Measurements from ENCODE around the gene USH1G. TPM values are rescaled to one million over a fixed set of nuclear protein-coding genes. Genes with fewer than 3 reads are reported as not detected.

Gene USH1G
- polyA plus RNA-seq, 1 donor from 2014 or later = not detected

- H3K36me3 Mint-ChIP-seq = no peaks in the 10 kb centered on the region
- no peak overlapping the region for H3K27ac Mint-ChIP-seq
- no peak overlapping the region for H3K4me3 Mint-ChIP-seq
- H3K9me3 Mint-ChIP-seq = no peaks in the 10 kb centered on the region
- peaks cover 3% of the 10 kb centered on the region for H3K27me3 Mint-ChIP-seq
- H3K4me1 Mint-ChIP-seq = peaks cover 0 to 1% (median 0%) of the 10 kb centered on the region in 3 donors
Observed at GRCh38 chr17:74947041-74947754, 24.1 kb upstream of the USH1G start.

DNA sequence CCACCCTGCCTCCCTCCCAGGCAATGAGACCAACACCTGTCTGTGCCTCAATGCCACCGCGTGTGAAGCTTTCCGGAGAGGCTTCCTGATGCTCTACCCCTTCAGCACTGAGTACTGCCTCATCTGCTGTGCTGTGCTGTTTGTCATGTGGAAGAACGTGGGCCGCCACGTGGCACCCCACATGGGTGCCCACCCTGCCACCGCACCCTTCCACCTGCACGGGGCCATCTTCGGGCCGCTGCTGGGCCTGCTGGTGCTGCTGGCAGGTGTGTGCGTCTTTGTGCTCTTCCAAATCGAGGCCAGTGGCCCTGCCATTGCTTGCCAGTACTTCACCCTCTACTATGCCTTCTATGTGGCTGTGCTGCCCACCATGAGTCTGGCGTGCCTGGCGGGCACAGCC is 23.6 kb upstream of the USH1G start:
- peaks cover 4% of the 10 kb centered on the region for H3K27me3 Mint-ChIP-seq
- no peak overlapping the region for H3K27ac Mint-ChIP-seq
- H3K36me3 Mint-ChIP-seq = peaks cover 1% of the 10 kb centered on the region
- H3K9me3 Mint-ChIP-seq = no peaks in the 10 kb centered on the region
- no peak overlapping the region for H3K4me3 Mint-ChIP-seq
- peaks cover 0 to 1% (median 0%) of the 10 kb centered on the region in 3 donors for H3K4me1 Mint-ChIP-seq

DNA sequence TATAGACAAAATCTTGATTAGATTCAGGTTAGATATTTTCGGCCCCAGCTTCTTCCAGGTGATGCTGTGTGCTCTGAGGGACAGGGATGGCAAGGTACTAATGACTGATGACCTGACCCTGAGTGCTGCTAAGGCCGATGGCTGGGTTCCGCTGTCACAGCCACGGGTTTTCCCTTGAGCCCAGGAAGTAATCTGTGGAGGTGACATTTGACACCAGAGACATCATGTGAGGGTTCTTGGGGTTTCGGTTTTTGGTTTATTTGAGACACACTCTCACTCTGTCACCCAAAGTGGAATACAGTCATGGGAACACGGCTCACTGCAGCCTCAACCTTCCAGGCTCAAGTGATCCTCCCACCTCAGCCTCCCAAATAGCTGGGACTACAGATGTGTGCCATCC is 22.5 kb upstream of the USH1G start:
- H3K4me3 Mint-ChIP-seq = no peak overlapping the region
- H3K9me3 Mint-ChIP-seq = no peaks in the 10 kb centered on the region
- H3K27me3 Mint-ChIP-seq = peaks cover 10% of the 10 kb centered on the region
- H3K27ac Mint-ChIP-seq = no peak overlapping the region
- peaks cover 0 to 1% (median 0%) of the 10 kb centered on the region in 3 donors for H3K4me1 Mint-ChIP-seq
- peaks cover 1% of the 10 kb centered on the region for H3K36me3 Mint-ChIP-seq

DNA sequence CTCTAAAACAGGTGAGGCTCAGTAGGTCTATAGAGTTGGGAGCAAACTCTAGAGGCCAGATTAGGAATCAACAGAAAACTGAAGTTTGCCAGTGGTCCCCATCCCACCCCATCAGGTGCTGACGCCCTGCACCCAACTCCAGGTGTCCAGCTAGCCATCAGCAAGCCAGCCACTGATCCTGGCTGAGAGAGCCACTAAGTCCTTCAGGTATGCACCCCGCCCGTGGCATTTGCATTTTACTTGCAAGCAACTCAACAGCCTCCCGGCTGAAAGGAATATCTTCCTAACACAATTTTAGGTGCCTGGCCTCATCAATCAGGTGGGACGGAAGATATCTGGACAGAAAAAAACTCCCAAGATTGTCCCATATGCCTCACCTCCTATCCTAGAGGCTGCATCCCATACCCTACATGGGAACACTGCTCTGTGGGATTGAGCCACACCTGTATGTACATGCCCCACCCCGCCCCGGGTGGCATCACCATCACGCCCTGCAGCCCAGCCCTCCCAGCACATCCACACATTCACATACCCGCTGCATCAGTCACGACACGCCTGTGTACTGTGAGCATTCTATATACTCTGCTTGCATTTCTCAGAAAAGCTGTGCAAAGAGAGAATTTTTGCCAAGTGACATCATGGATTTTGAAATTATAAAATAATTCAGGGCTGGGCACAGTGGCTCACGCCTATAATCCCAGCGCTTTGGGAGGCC is 20.9 kb upstream of the USH1G start:
- peaks cover 1% of the 10 kb centered on the region for H3K36me3 Mint-ChIP-seq
- H3K4me3 Mint-ChIP-seq = no peak overlapping the region
- H3K4me1 Mint-ChIP-seq = peaks cover 0 to 1% (median 0%) of the 10 kb centered on the region in 3 donors
- no peak overlapping the region for H3K27ac Mint-ChIP-seq
- peaks cover 13% of the 10 kb centered on the region for H3K27me3 Mint-ChIP-seq
- no peaks in the 10 kb centered on the region for H3K9me3 Mint-ChIP-seq

GRCh38 chr17:74941128-74941725 is 18.2 kb upstream of the USH1G start:
- no peaks in the 10 kb centered on the region for H3K9me3 Mint-ChIP-seq
- no peak overlapping the region for H3K4me3 Mint-ChIP-seq
- peaks cover 30% of the 10 kb centered on the region for H3K27me3 Mint-ChIP-seq
- peaks cover 1% of the 10 kb centered on the region for H3K36me3 Mint-ChIP-seq
- H3K27ac Mint-ChIP-seq = no peak overlapping the region
- peaks cover 0 to 4% (median 0%) of the 10 kb centered on the region in 3 donors for H3K4me1 Mint-ChIP-seq

DNA sequence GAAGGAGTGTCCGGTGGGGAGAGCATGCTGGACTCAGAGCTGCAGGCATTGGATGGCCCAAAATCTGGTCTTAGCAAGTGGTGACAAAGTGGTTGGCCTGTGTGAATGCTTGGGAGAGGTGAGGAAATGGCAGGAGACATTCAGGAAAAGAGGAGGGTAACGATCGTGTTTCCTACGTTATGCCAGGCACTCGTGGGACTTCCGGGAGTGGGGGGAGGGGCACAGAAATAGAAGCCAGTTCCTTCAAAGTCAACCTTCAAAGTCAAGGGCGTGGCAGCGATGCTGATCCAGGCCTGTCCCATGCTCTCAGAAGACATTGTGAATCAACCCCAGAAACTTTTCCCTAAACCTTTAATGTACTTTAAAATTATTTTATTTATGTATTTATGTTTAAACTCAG is 16.5 kb upstream of the USH1G start:
- peaks cover 0 to 4% (median 0%) of the 10 kb centered on the region in 3 donors for H3K4me1 Mint-ChIP-seq
- peaks cover 1% of the 10 kb centered on the region for H3K36me3 Mint-ChIP-seq
- peaks cover 38% of the 10 kb centered on the region for H3K27me3 Mint-ChIP-seq
- H3K4me3 Mint-ChIP-seq = no peak overlapping the region
- no peak overlapping the region for H3K27ac Mint-ChIP-seq
- no peaks in the 10 kb centered on the region for H3K9me3 Mint-ChIP-seq

DNA sequence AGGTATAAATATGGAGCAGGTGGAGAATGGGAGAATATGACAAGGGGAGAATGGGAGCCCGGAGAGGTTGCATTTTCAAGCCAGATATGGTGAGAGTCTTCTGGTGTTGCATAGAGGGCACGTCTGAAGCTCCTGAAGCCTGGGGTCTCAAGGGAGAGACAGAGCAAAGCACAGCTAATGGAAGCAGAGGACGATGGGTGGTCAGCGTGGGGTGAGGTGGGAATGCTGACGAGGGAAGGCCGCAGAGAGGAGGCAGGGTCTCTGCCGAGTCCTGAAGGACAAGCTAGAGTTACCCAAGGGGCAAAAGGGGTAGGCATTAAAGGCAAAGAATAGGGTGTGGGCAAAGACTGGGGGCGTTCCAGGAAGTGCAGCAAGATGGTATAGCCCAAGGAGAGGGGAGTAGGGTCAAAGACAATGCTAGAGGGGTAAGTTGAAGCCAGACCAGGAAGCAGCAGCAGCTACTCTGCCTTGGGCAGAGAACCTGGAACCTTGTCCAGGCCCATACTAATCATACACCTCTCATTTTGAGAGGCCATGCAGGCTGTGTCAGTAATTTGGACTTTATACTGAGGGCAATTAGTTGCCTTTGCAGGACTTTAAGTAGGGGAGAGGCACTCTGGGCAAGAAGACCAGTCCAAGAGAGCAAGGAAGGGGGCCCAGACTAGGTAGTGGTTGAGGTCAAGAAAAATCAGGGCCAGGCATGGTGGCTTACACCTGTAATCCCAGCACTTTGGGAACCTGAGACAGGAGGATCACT is 15.3 kb upstream of the USH1G start:
- H3K27me3 Mint-ChIP-seq = peaks cover 40% of the 10 kb centered on the region
- H3K9me3 Mint-ChIP-seq = no peaks in the 10 kb centered on the region
- H3K4me1 Mint-ChIP-seq = peaks cover 0 to 4% (median 0%) of the 10 kb centered on the region in 3 donors
- H3K4me3 Mint-ChIP-seq = no peak overlapping the region
- peaks cover 1% of the 10 kb centered on the region for H3K36me3 Mint-ChIP-seq
- peak overlapping the region in 1 of 3 donors; percentile 52 for H3K27ac Mint-ChIP-seq

DNA sequence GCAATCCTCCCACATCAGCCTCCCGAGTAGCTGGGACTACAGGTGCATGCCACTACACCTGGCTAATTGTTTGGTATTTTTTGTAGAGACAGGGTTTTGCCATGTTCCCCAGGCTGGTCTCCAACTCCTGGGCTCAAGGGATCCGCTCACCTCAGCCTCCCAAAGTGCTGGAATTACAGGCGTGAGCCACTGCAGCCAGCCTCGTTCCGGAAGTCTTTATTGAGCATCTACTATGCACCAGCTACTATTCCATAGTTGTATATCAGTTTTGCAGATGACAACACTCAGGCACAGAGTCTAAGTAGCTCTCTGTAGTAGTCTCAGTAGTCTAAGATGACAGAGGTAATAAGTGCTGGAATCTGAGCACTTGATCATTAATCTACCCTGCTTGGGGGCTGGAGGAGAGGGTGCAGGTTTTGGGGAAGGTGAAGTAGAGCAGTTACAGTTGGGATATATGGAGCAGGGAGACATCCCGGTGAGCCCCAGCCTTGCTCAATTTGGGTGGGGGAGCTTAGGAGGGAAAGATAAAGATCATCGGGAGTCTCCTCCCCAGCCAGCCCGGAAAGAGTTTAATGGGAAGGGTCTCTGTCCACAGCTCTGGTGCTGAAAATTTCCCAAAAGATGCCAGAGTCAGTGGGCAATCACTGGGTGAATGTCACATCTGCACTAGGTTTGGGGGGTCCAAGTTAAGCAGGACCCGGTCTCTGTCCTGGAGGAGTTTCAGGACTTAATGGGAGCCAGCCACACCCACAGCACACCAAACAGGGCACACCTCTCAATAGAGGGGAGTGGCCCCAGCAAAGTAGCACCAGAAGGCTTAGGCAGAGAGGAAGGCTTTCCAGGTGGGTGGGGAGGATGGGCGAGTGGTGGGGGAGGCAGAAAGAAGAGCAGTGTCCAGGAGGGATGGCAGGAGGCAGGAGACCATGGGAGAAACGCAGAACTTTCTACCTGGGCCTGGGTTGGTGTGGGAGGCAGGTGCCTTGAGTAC is 14.3 kb upstream of the USH1G start:
- Mint-ChIP-seq H3K27me3 (peaks cover 48% of the 10 kb centered on the region), H3K9me3 (no peaks in the 10 kb centered on the region), H3K36me3 (peaks cover 1% of the 10 kb centered on the region), H3K4me3 (peak overlapping the region in 2 of 4 donors; percentile 28 to 30), H3K4me1 (peaks cover 0 to 2% (median 0%) of the 10 kb centered on the region in 3 donors), H3K27ac (peak overlapping the region in 1 of 3 donors; percentile 14)

GRCh38 chr17:74936470-74936799 is 13.4 kb upstream of the USH1G start:
- H3K27me3 Mint-ChIP-seq = peaks cover 54% of the 10 kb centered on the region
- H3K9me3 Mint-ChIP-seq = no peaks in the 10 kb centered on the region
- no peak overlapping the region for H3K27ac Mint-ChIP-seq
- no peaks in the 10 kb centered on the region for H3K36me3 Mint-ChIP-seq
- no peak overlapping the region for H3K4me3 Mint-ChIP-seq
- peaks cover 0 to 2% (median 0%) of the 10 kb centered on the region in 3 donors for H3K4me1 Mint-ChIP-seq

GRCh38 chr17:74935585-74936469 is 12.8 kb upstream of the USH1G start, which contains the start of gene OTOP3:
Gene OTOP3 (plus strand): TSS chr17:74935898. CDS start chr17:74935922, 24 bp downstream.
- Mint-ChIP-seq H3K27me3 (peaks cover 55% of the 10 kb centered on the region), H3K27ac (no peak within 1 kb of the TSS), H3K9me3 (no peaks in the 10 kb centered on the region), H3K4me3 (peak within 1 kb of the TSS in 1 of 4 donors; percentile 52), H3K4me1 (peaks cover 0 to 2% (median 0%) of the 10 kb centered on the region in 3 donors), H3K36me3 (no peaks in the 10 kb centered on the region)

DNA sequence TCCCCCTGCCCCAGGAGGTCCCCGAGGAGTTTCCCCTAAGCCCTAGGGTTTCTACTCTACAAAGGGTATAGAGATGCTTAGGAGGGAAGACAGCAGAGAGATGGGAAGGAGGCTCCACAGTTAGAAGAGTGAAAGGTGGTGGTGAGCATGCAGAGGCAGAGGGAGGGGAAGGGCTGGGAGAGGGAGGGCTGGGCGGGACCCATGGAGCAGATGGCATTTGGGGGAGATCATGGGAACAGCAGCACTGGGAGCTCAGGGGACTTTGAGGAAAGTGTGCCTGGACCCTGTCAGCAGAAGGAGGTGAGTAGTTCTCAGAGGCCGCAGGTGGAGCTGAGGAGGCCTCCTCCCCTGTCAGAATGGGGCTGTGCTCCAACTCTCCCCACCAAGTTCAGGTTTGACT is 12.0 kb upstream of the USH1G start:
- H3K4me3 Mint-ChIP-seq = peak overlapping the region in 1 of 4 donors; percentile 52
- H3K27me3 Mint-ChIP-seq = peaks cover 61% of the 10 kb centered on the region
- H3K4me1 Mint-ChIP-seq = peaks cover 0 to 2% (median 0%) of the 10 kb centered on the region in 3 donors
- no peak overlapping the region for H3K27ac Mint-ChIP-seq
- no peaks in the 10 kb centered on the region for H3K36me3 Mint-ChIP-seq
- H3K9me3 Mint-ChIP-seq = no peaks in the 10 kb centered on the region

DNA sequence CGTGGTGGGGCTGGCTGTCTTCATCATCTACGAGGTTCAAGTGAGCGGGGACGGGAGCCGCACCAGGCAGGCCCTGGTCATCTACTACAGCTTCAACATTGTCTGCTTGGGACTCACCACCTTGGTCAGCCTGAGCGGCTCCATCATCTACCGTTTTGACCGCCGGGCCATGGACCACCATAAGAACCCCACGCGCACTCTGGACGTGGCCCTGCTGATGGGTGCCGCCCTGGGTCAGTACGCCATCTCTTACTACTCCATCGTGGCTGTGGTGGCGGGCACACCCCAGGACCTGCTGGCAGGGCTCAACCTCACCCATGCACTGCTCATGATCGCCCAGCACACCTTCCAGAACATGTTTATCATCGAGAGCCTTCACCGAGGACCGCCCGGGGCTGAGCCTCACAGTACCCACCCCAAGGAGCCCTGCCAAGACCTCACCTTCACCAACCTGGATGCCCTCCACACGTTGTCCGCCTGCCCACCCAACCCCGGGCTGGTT is 7.5 kb upstream of the USH1G start:
- Mint-ChIP-seq H3K27ac (no peak overlapping the region), H3K36me3 (no peaks in the 10 kb centered on the region), H3K27me3 (peaks cover 61% of the 10 kb centered on the region), H3K9me3 (no peaks in the 10 kb centered on the region), H3K4me3 (no peak overlapping the region), H3K4me1 (no peaks in the 10 kb centered on the region)

DNA sequence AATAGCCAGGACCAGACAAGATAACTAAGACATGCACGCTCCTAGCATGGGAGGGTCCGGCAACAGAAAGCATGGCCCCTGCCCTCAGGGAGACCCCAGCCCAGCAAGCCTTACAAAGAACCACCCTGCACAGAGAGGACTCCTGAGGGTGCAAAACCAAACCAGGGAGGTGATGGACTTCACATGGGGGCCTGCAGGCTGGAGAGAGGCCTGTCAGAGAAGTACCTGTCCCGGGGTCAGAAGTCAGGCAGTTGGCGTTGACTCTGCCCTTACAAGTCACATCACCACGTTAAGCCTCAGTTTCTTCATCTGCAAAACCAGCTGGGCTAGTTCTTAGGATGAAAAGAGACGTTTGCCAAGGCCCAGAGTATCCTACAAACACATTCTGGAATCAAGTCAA is 5.7 kb upstream of the USH1G start:
- Mint-ChIP-seq H3K27me3 (peaks cover 65% of the 10 kb centered on the region), H3K9me3 (no peaks in the 10 kb centered on the region), H3K36me3 (no peaks in the 10 kb centered on the region), H3K4me3 (no peak overlapping the region), H3K4me1 (peaks cover 0 to 2% (median 2%) of the 10 kb centered on the region in 3 donors), H3K27ac (no peak overlapping the region)

Measured in IgD-negative memory B cell (primary cell).